Sigmoid colon (tissue), 4 donors: Measurements from ENCODE around the gene C2.

ENCODE experiments used
- CTCF ChIP-seq, 4 experiments: fragments of 450-650 bp in 3 of 4; fragments of 200-600 bp in 1 of 4; IDR thresholded peaks; one replicate each; pipeline ENCODE4 v1.5.1; 2016 to 2019; ENCODE audit warnings: antibody characterized with exemption in 4 of 4, mild to moderate bottlenecking in 3 of 4, moderate library complexity in 2 of 4
- EP300 ChIP-seq, 4 donors: sonication (generic); formaldehyde crosslinking; IDR thresholded peaks; one replicate each; pipeline ENCODE4 v1.6.1; 2017; ENCODE audit warnings: antibody characterized with exemption in 4 of 4
- POLR2A ChIP-seq, 2 donors: fragments of 450-650 bp; IDR thresholded peaks; one replicate each; pipeline ENCODE4 v1.6.1; 2016; ENCODE audit warnings: antibody characterized with exemption in 2 of 2, mild to moderate bottlenecking in 2 of 2, moderate library complexity in 2 of 2

- TF ChIP-seq CTCF (IDR thresholded peaks at IDR 0.05) (no peak), EP300 (IDR thresholded peaks at IDR 0.05) (no peak), POLR2A (IDR thresholded peaks at IDR 0.05) (no peak)
These were observed 17.6 kb downstream of the C2 start for GRCh38 chr6:31945154-31945506.
